Prostate gland (tissue), 2 donors: ENCODE measurements around the gene KPTN.

Experiments used
- CTCF ChIP-seq, 4 experiments: fragments of 200-600 bp in 2 of 4; fragments of 450-650 bp in 2 of 4; sonication (generic) in 2 of 4; IDR thresholded peaks; 1 replicate in 3 of 4; 2 replicates in 1 of 4; pipeline ENCODE4 v1.5.1; 2016 to 2019; ENCODE audit warnings: antibody characterized with exemption in 4 of 4, mild to moderate bottlenecking in 2 of 4, moderate library complexity in 2 of 4
- POLR2A ChIP-seq: fragments of 450-650 bp; IDR thresholded peaks from one replicate; pipeline ENCODE4 v1.6.1; 2016; ENCODE audit warnings: antibody characterized with exemption, mild to moderate bottlenecking
- POLR2AphosphoS5 ChIP-seq: sonication (generic); formaldehyde crosslinking; IDR thresholded peaks from one replicate; pipeline ENCODE4 v1.6.1; 2017; ENCODE audit warnings: antibody characterized with exemption

- TF ChIP-seq CTCF (IDR thresholded peaks at IDR 0.05) (no peak), POLR2A (no peak), POLR2AphosphoS5 (no peak)
These were observed 22.1 kb downstream of the KPTN start for GRCh38 chr19:47461876-47462275.
